HL-60 (cell line): ENCODE data around the gene ZMIZ2.

ENCODE experiments used
- DNase-seq, 2 experiments: peaks; one replicate each; pipeline ENCODE4 v3.0.0-alpha.2; 2010 to 2020; ENCODE audit warnings: low read depth in 1 of 2, low spot score in 1 of 2
- H3K27ac ChIP-seq: fragments of 250-450 bp; sonication (Bioruptor Pico); replicated peaks from 2 replicates; pipeline ENCODE4 v1.5.1; 2020; ENCODE audit warnings: mild to moderate bottlenecking, moderate library complexity
- H3K27me3 ChIP-seq: fragments of 250-450 bp; sonication (Bioruptor Pico); 2 replicates; pipeline ENCODE4 v1.5.1; 2021; ENCODE audit warnings: mild to moderate bottlenecking, moderate library complexity; ENCODE audit not compliant: insufficient read depth, poor library complexity, severe bottlenecking
- H3K4me3 ChIP-seq: replicated peaks from 2 replicates; pipeline ENCODE4 v1.5.1; 2011; ENCODE audit warnings: mild to moderate bottlenecking, control low read depth, low read length; ENCODE audit not compliant: insufficient read depth
- GABPA ChIP-seq: IDR thresholded peaks from 2 replicates; pipeline ENCODE4 v1.6.1; 2012; ENCODE audit warnings: low read depth
- POLR2AphosphoS5 ChIP-seq: IDR thresholded peaks from 2 replicates; pipeline ENCODE4 v1.6.1; 2012; ENCODE audit warnings: low read depth
- SPI1 ChIP-seq: IDR thresholded peaks from 2 replicates; pipeline ENCODE4 v1.6.1; 2012; ENCODE audit warnings: low read depth, mild to moderate bottlenecking, borderline replicate concordance
- TF ChIP-seq, protein P1 (sequence below): IDR thresholded peaks from one replicate; pipeline ENCODE4 v1.5.1; 2011; ENCODE audit warnings: low read length, control low read depth, inconsistent platforms; ENCODE audit not compliant: insufficient read depth
- TF ChIP-seq, protein P2 (sequence below): IDR thresholded peaks from 2 replicates; pipeline ENCODE4 v1.6.1; 2012; ENCODE audit warnings: low read depth; ENCODE audit not compliant: insufficient replicate concordance

The ZMIZ2 gene

DNA sequence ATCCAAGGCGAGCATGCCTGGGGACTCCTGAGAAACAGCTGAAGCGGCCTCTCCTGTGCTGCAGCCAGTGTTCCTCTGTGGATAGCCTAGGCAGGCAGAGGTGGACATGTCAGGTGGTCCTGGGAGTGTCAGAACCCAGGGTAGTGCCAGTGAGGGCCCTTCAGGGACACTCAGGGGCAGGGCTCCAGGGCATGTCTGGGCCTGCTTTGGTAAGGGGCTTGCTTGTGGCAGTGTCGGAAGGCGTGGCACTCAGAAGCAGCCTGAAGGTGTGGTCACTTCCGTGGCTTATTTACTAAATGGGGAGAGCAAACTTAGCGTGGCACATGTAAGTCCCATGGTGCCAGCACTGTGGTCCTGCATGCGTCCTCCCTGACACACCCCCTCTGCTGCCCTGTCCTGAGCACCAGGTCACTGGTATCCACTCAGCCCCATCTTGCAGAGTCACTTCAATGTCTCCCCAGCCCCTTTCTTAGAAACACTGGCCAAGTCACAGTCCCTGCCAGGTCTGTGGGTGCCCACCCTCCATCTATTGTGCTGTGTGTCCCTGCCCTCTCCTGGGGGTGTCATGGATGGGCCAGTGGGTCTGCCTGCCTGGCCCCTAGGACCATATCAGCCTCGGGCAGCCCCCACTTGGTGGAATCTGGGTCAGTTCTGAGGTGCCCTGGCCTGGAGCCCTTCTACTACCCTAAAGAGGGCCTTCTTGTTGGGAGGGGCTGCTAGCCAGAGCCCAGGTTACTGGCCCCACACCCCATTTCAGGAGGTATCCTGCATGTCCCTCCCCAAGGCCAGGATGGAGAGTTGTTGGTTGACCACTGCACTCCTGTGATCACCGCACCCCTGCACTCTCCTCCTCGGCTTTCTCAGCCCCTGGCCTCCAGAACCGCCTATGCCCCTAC, 6.4 kb downstream of the ZMIZ2 start:
- H3K27ac ChIP-seq: no peak overlapping the region
- TF ChIP-seq SPI1 (no peak), GABPA (no peak), POLR2AphosphoS5 (no peak)
- TF ChIP-seq, protein P1, sequence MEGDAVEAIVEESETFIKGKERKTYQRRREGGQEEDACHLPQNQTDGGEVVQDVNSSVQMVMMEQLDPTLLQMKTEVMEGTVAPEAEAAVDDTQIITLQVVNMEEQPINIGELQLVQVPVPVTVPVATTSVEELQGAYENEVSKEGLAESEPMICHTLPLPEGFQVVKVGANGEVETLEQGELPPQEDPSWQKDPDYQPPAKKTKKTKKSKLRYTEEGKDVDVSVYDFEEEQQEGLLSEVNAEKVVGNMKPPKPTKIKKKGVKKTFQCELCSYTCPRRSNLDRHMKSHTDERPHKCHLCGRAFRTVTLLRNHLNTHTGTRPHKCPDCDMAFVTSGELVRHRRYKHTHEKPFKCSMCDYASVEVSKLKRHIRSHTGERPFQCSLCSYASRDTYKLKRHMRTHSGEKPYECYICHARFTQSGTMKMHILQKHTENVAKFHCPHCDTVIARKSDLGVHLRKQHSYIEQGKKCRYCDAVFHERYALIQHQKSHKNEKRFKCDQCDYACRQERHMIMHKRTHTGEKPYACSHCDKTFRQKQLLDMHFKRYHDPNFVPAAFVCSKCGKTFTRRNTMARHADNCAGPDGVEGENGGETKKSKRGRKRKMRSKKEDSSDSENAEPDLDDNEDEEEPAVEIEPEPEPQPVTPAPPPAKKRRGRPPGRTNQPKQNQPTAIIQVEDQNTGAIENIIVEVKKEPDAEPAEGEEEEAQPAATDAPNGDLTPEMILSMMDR: no peak
- TF ChIP-seq, protein P2, sequence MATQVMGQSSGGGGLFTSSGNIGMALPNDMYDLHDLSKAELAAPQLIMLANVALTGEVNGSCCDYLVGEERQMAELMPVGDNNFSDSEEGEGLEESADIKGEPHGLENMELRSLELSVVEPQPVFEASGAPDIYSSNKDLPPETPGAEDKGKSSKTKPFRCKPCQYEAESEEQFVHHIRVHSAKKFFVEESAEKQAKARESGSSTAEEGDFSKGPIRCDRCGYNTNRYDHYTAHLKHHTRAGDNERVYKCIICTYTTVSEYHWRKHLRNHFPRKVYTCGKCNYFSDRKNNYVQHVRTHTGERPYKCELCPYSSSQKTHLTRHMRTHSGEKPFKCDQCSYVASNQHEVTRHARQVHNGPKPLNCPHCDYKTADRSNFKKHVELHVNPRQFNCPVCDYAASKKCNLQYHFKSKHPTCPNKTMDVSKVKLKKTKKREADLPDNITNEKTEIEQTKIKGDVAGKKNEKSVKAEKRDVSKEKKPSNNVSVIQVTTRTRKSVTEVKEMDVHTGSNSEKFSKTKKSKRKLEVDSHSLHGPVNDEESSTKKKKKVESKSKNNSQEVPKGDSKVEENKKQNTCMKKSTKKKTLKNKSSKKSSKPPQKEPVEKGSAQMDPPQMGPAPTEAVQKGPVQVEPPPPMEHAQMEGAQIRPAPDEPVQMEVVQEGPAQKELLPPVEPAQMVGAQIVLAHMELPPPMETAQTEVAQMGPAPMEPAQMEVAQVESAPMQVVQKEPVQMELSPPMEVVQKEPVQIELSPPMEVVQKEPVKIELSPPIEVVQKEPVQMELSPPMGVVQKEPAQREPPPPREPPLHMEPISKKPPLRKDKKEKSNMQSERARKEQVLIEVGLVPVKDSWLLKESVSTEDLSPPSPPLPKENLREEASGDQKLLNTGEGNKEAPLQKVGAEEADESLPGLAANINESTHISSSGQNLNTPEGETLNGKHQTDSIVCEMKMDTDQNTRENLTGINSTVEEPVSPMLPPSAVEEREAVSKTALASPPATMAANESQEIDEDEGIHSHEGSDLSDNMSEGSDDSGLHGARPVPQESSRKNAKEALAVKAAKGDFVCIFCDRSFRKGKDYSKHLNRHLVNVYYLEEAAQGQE: no peak
- no peak for DNase-seq
- no peaks in the 10 kb centered on the region for H3K27me3 ChIP-seq
- no peak overlapping the region for H3K4me3 ChIP-seq

DNA sequence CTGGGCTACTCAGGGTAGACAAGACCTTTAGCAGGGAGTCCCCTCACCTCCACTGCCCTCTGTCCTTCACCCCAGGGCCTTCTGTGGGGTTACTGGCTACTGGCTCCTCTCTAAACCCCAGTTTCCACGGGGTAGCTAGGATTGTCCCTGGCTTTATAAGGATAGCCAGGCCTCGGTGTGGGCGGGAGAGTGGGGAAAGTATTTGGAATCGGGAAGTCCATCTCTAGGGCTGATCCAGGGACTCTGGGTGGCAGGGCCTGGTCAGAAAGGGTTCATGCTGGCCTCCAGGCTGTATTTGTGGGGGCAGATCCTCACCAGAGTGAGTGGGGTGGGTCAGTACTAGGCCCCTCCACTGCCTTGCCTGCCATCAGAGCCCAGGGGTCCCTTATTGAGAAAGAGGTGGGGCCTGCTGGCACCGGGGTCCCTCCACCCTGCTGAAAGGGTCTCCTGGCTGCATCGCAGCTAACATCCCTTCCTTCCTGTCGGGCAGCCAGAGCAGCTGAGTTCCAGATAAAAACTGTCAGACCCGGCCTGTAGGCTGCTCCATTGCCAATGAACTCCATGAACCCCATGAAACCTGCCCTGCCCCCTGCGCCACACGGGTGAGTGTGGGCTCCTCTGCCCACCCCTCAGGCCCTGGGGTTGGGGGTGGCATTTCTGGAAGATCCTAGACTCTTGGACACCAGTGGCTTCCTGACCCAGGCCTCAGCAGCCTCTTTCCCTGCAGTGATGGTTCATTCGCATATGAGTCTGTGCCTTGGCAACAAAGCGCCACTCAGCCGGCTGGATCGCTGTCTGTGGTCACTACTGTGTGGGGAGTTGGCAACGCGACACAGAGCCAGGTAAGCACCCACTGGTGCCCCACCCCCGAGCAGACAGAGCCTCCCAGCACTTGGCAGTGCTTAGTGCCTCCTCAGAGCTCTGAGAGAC, 7.3 kb downstream of the ZMIZ2 start:
- no peak overlapping the region for H3K27ac ChIP-seq

DNA sequence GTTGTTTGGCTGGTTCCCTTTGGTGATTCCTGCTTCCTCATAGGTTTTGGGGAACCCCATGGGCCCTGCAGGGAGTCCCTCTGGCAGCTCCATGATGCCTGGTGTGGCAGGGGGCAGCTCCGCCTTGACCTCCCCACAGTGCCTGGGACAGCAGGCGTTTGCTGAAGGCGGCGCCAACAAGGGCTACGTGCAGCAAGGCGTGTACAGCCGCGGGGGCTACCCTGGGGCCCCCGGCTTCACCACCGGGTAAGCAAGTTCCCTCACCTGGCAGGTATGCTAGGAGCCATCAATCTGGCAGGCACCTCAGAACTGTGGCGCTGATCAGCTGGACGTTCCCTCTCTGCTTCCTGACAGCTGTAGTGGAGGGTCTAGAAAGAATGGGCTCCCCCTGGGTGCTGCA, 8.3 kb downstream of the ZMIZ2 start:
- no peak overlapping the region for H3K27ac ChIP-seq
- TF ChIP-seq GABPA (no peak), SPI1 (no peak), POLR2AphosphoS5 (no peak)
- TF ChIP-seq, protein P2: no peak
- TF ChIP-seq, protein P1: no peak
- H3K4me3 ChIP-seq: no peak overlapping the region
- no peak for DNase-seq
- no peaks in the 10 kb centered on the region for H3K27me3 ChIP-seq

More for the DNA sequence above, 7.3 kb downstream of the ZMIZ2 start:
- TF ChIP-seq POLR2AphosphoS5: no peak
- TF ChIP-seq, protein P2: no peak
- TF ChIP-seq, protein P1: no peak
- TF ChIP-seq GABPA: no peak
- TF ChIP-seq SPI1: no peak
- H3K27me3 ChIP-seq: no peaks in the 10 kb centered on the region
- DNase-seq: no peak
- no peak overlapping the region for H3K4me3 ChIP-seq
